Osteoblast (primary cell): ENCODE measurements around the gene NHSL2. TPM values are rescaled to one million over a fixed set of nuclear protein-coding genes. Genes with fewer than 3 reads are reported as not detected.
A peak's percentile ranks its signal among the peaks of the same experiment; 100 is the strongest.

Experiments
- DNase-seq: peaks from one replicate; pipeline ENCODE4 v3.0.0; 2011; ENCODE audit warnings: low spot score, mixed read lengths; ENCODE audit not compliant: insufficient read length; ENCODE audit errors: missing footprints
- H2AFZ ChIP-seq: 2 replicates; pipeline ENCODE4 v1.6.0; 2011; ENCODE audit warnings: mild to moderate bottlenecking, low read length
- H3K27ac ChIP-seq: 2 replicates; pipeline ENCODE4 v1.5.1; 2011; ENCODE audit warnings: mild to moderate bottlenecking, low read depth, low read length, moderate library complexity
- H3K27me3 ChIP-seq: 2 replicates; pipeline ENCODE4 v1.6.0; 2012; ENCODE audit warnings: mild to moderate bottlenecking, control low read depth, inconsistent platforms, low read length, moderate library complexity; ENCODE audit not compliant: insufficient read depth
- H3K36me3 ChIP-seq: 2 replicates; pipeline ENCODE4 v1.5.1; 2011; ENCODE audit warnings: mild to moderate bottlenecking, low read length, control low read depth, moderate library complexity; ENCODE audit not compliant: insufficient read depth
- H3K4me1 ChIP-seq: 2 replicates; pipeline ENCODE4 v1.5.1; 2011; ENCODE audit warnings: mild to moderate bottlenecking, low read length, control low read depth, moderate library complexity; ENCODE audit not compliant: insufficient read depth
- H3K4me2 ChIP-seq: 2 replicates; pipeline ENCODE4 v1.6.0; 2011; ENCODE audit warnings: mild to moderate bottlenecking, low read length; ENCODE audit not compliant: insufficient read depth
- H3K4me3 ChIP-seq: fragments of 200-600 bp; sonication (generic); 3 replicates; pipeline ENCODE4 v1.5.1; 2012; ENCODE audit warnings: mild to moderate bottlenecking, low read length, inconsistent platforms; ENCODE audit not compliant: insufficient read depth
- H3K79me2 ChIP-seq: 2 replicates; pipeline ENCODE4 v1.6.0; 2012; ENCODE audit warnings: mild to moderate bottlenecking, low read length, control low read depth, inconsistent platforms; ENCODE audit not compliant: insufficient read depth
- H3K9me3 ChIP-seq: 2 replicates; pipeline ENCODE4 v1.5.1; 2011; ENCODE audit warnings: low read depth, low read length, control low read depth
- H4K20me1 ChIP-seq: 2 replicates; pipeline ENCODE4 v1.6.0; 2012; ENCODE audit warnings: mild to moderate bottlenecking, low read length, control low read depth; ENCODE audit not compliant: insufficient read depth
- total RNA-seq: library from RNA; depleted of rRNA; stranded (reverse); fragments of >200 nt; gene quantifications from 2 replicates; pipeline ENCODE4 v1.2.3, GENCODE V29; 2012
- TF ChIP-seq, protein P1 (sequence below): IDR thresholded peaks from 2 replicates; pipeline ENCODE4 v1.5.1; 2011; ENCODE audit warnings: mild to moderate bottlenecking, low read depth, low read length, moderate library complexity; ENCODE audit errors: extremely low read depth

Gene NHSL2
- total RNA-seq, 1 donor = 1.1 TPM

DNA sequence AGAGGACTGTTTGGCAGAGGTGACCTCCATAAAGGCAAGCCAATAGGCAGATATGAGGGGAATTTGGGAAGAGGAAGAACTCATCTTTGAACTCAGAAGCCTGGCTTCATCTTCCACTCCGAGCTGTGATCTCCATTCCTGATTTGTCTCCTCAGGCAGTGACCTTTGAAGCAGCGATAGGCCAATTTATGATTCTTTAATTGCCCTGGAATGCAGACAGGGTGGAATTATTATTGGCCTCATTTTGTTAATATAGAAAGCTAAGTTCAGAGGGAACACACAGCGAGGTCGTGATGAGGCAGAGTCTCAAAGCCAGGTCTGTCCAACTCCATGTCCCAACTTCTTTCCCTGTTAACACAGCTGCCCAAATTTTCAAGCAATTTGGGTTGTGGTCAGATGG is 204.2 kb downstream of the NHSL2 start:
- H2AFZ ChIP-seq = no peak overlapping the region
- no peaks in the 10 kb centered on the region for H3K4me1 ChIP-seq
- peak; percentile 21 for DNase-seq
- no peak overlapping the region for H3K4me3 ChIP-seq
- H3K4me2 ChIP-seq = no peak overlapping the region
- H4K20me1 ChIP-seq = no peaks in the 10 kb centered on the region
- H3K27ac ChIP-seq = no peak overlapping the region
- no peaks in the 10 kb centered on the region for H3K9me3 ChIP-seq
- TF ChIP-seq, protein P1, sequence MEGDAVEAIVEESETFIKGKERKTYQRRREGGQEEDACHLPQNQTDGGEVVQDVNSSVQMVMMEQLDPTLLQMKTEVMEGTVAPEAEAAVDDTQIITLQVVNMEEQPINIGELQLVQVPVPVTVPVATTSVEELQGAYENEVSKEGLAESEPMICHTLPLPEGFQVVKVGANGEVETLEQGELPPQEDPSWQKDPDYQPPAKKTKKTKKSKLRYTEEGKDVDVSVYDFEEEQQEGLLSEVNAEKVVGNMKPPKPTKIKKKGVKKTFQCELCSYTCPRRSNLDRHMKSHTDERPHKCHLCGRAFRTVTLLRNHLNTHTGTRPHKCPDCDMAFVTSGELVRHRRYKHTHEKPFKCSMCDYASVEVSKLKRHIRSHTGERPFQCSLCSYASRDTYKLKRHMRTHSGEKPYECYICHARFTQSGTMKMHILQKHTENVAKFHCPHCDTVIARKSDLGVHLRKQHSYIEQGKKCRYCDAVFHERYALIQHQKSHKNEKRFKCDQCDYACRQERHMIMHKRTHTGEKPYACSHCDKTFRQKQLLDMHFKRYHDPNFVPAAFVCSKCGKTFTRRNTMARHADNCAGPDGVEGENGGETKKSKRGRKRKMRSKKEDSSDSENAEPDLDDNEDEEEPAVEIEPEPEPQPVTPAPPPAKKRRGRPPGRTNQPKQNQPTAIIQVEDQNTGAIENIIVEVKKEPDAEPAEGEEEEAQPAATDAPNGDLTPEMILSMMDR = no peak
- no peaks in the 10 kb centered on the region for H3K79me2 ChIP-seq
- no peaks in the 10 kb centered on the region for H3K36me3 ChIP-seq
- H3K27me3 ChIP-seq = peaks cover 39% of the 10 kb centered on the region

DNA sequence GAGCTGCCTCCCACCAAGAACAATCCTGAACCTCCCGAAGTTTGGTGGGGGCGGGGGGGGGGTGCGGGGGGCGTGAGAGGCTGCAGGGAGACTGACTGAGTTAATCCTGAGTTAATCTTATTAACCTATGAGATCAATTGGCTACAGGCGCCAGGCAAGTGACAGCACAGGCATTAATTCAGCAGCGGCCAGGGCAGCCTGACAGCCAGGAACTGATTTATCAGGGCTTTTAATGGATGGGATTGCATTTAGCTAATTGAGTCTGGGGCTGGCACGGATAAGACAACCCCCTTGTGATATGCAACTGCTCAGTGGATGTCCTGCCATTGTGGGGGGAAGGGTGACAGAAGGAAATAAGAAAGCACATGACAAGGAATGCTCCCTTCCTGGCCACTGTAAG is 204.7 kb downstream of the NHSL2 start:
- no peaks in the 10 kb centered on the region for H3K4me1 ChIP-seq
- TF ChIP-seq, protein P1 = no peak
- H3K27me3 ChIP-seq = peaks cover 41% of the 10 kb centered on the region
- H3K36me3 ChIP-seq = no peaks in the 10 kb centered on the region
- peak; percentile 48 for DNase-seq
- no peak overlapping the region for H3K27ac ChIP-seq
- H3K4me2 ChIP-seq = no peak overlapping the region
- H3K4me3 ChIP-seq = no peak overlapping the region
- H3K9me3 ChIP-seq = no peaks in the 10 kb centered on the region
- H2AFZ ChIP-seq = no peak overlapping the region
- H3K79me2 ChIP-seq = no peaks in the 10 kb centered on the region
- no peaks in the 10 kb centered on the region for H4K20me1 ChIP-seq

DNA sequence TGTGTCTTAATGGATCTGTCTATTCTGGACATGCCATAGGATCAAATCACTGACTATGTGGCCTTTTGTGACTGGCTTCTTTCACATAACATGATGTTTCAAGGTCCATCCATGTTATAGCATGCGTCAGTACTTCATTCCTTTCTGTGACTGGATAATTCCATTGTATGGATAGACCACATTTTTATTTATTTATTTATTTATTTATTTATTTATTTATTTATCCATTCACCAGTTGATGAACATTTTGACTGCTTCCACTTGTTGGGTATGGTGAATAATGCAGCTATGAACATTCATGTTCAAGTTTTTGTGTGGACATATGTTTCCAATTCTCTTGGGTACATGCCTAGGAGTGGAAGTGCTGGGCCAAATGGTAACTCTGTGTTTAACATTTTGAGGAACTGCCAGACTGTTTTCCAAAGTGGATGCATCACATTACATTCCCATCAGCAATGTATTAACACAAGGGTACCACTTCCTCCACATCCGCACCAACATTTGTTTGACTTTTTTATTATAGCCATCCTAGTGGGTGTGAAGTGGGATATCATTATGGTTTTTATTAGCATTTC is 207.1 kb downstream of the NHSL2 start:
- no peak overlapping the region for H2AFZ ChIP-seq
- H3K4me1 ChIP-seq = peaks cover 5% of the 10 kb centered on the region
- H4K20me1 ChIP-seq = no peaks in the 10 kb centered on the region
- no peaks in the 10 kb centered on the region for H3K36me3 ChIP-seq
- H3K4me2 ChIP-seq = no peak overlapping the region
- H3K27me3 ChIP-seq = peaks cover 36% of the 10 kb centered on the region
- DNase-seq = no peak
- no peak overlapping the region for H3K4me3 ChIP-seq
- H3K9me3 ChIP-seq = no peaks in the 10 kb centered on the region
- no peaks in the 10 kb centered on the region for H3K79me2 ChIP-seq
- TF ChIP-seq, protein P1 = no peak
- H3K27ac ChIP-seq = no peak overlapping the region

DNA sequence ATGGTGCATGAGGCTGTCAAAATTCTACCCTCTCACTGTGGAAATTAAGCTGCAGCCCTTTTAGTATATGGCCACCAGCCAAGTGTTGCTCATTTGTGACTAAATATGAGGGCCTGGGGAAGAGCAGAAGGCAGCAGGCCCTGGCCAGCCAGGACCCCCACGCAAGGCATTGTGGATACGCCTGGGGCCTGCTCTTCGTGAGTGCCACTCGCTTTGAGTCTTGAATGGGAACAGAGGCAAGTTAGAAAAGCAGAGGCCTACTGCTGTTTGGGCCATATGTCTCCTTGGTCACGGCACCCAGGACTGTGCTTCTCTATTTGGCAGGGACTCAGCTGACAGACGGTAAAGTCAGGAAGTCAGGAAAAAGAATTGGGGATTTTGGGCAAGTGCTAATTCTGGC is 210.2 kb downstream of the NHSL2 start:
- no peaks in the 10 kb centered on the region for H4K20me1 ChIP-seq
- H2AFZ ChIP-seq = no peak overlapping the region
- H3K27ac ChIP-seq = no peak overlapping the region
- no peak overlapping the region for H3K4me3 ChIP-seq
- H3K9me3 ChIP-seq = no peaks in the 10 kb centered on the region
- peak overlapping the region; percentile 43 for H3K4me2 ChIP-seq
- peaks cover 33% of the 10 kb centered on the region for H3K27me3 ChIP-seq
- H3K79me2 ChIP-seq = no peaks in the 10 kb centered on the region
- peaks cover 16% of the 10 kb centered on the region for H3K4me1 ChIP-seq
- H3K36me3 ChIP-seq = no peaks in the 10 kb centered on the region
- no peak for DNase-seq
- TF ChIP-seq, protein P1 = no peak
